Esophagus squamous epithelium (tissue), 4 donors: ENCODE results near the gene CDH13.

Source experiments
- POLR2A ChIP-seq, 4 donors: fragments of 450-650 bp; IDR thresholded peaks; one replicate each; pipeline ENCODE4 v1.6.1; 2017; ENCODE audit warnings: antibody characterized with exemption in 4 of 4, mild to moderate bottlenecking in 4 of 4, moderate library complexity in 3 of 4
- TF ChIP-seq, protein P1 (sequence below), 6 experiments: fragments of 450-650 bp in 4 of 6; fragments of 200-600 bp in 2 of 6; sonication (generic) in 2 of 6; IDR thresholded peaks; one replicate each; pipeline ENCODE4 v1.5.1; 2016 to 2019; ENCODE audit warnings: antibody characterized with exemption in 6 of 6, mild to moderate bottlenecking in 4 of 6, moderate library complexity in 4 of 6

GRCh38 chr16:83779886-83780285 lies 1153.1 kb downstream of the CDH13 start:
- TF ChIP-seq, protein P1, sequence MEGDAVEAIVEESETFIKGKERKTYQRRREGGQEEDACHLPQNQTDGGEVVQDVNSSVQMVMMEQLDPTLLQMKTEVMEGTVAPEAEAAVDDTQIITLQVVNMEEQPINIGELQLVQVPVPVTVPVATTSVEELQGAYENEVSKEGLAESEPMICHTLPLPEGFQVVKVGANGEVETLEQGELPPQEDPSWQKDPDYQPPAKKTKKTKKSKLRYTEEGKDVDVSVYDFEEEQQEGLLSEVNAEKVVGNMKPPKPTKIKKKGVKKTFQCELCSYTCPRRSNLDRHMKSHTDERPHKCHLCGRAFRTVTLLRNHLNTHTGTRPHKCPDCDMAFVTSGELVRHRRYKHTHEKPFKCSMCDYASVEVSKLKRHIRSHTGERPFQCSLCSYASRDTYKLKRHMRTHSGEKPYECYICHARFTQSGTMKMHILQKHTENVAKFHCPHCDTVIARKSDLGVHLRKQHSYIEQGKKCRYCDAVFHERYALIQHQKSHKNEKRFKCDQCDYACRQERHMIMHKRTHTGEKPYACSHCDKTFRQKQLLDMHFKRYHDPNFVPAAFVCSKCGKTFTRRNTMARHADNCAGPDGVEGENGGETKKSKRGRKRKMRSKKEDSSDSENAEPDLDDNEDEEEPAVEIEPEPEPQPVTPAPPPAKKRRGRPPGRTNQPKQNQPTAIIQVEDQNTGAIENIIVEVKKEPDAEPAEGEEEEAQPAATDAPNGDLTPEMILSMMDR (IDR thresholded peaks at IDR 0.05) = no peak
- no peak for TF ChIP-seq POLR2A (IDR thresholded peaks at IDR 0.05)
